ENCODE data around the gene BBS1.
"Not testable (repeated sequence)": the region's sequence is repeated elsewhere in the genome, so short reads cannot be mapped to it uniquely, and the experiment has no call there.

BBS1 gene

DNA sequence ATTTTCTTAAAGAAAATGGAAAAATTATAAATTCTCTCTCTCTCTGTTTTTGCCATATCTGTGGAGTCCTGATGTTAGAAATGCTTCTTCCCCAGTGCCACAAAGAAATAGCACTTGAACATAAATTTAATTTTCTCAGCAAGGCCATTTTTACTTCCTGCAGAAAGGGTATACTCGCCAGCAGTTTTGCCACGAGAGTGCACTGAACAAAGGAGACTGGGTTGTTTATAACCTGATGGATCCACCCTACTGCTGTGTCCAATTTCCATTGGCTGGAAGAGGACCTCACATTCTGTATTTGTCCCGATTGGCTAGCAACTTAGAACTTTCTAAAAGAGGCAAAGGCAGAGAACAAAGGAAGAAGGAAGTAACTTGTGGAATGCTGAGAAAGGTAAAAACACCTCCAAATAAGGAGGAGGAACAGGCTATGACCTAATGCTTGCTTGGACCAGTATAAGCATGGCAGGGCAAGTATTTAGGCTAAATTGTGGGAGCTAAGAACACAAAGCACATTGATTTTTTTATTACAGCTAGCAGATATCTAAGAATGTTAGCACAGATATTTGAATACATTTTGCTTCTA lies 72.2 kb downstream of the BBS1 start:
- FAIRE-seq: not testable (repeated sequence)
